ENCODE results near the gene TDRD7. TPM values are rescaled to one million over a fixed set of nuclear protein-coding genes. Genes with fewer than 3 reads are reported as not detected.
A peak's percentile ranks its signal among the peaks of the same experiment; 100 is the strongest.

TDRD7 gene
- total and polyA plus RNA-seq, 2 donors (not counting 1 experiment from before 2014, with no cell fraction given) = 11.5 to 19.7 TPM

DNA sequence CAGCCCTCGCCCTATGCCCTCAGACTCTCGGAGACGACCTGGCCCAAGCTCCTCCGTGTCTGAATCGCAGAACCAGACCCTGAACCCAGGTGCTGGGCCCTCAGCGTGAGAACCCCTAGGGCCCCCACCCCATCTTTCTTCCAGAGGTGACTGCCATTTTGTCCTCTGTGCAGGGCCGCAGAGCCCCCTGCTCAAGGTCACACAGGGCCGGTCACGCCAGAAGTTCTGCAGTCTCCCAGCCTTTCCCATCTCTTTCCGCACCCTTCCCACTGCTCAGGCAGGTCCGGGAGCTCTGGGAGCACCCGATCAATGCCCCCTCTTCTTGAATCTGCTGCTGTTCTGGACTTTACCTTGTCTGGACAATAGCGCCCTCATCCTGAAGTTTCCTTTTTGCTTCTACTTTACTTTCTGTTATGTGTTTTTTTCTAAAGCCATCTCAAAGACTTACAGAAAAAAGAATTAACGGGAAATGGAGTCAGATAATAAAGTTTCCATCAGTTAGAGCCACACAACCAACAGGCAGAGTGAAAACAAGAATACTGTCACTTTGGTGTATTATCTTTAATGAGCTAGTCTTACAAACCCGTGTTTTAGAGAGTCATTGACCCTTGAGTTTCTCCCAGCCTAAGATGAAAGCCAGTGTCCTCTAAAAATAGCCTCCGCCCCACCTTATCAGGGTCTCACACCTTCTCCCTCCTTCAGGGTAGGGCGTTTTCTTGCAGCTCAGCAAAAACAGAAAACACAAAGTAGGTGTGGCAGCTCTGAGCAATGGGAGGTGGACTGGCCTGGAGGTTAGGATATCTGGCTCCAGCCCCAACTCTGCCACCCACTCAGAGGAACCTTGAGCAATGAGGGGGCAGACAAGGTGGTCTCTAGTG is 91.3 kb downstream of the TDRD7 start:
- ATAC-seq (ENCODE audit: low read depth) (no peak), DNase-seq (no peak)
- peak overlapping the region in 1 of 5 experiments; percentile 60 for H3K4me3 ChIP-seq (ENCODE audit: control extremely low read depth in 1 of 5, extremely low read depth in 1 of 5, insufficient read depth in 1 of 5, low read depth in 2 of 5, low read length in 4 of 5)
- H3K9ac ChIP-seq (ENCODE audit: low read length) = no peak overlapping the region
- Mint-ChIP-seq H3K27ac (no peak overlapping the region), H3K4me1 (peaks cover 21% of the 10 kb centered on the region), H3K9me3 (ENCODE audit: insufficient read depth) (no peaks in the 10 kb centered on the region), H3K4me3 (peak overlapping the region; percentile 85), H3K27me3 (peaks cover 37% of the 10 kb centered on the region)
- TF ChIP-seq, protein P1, sequence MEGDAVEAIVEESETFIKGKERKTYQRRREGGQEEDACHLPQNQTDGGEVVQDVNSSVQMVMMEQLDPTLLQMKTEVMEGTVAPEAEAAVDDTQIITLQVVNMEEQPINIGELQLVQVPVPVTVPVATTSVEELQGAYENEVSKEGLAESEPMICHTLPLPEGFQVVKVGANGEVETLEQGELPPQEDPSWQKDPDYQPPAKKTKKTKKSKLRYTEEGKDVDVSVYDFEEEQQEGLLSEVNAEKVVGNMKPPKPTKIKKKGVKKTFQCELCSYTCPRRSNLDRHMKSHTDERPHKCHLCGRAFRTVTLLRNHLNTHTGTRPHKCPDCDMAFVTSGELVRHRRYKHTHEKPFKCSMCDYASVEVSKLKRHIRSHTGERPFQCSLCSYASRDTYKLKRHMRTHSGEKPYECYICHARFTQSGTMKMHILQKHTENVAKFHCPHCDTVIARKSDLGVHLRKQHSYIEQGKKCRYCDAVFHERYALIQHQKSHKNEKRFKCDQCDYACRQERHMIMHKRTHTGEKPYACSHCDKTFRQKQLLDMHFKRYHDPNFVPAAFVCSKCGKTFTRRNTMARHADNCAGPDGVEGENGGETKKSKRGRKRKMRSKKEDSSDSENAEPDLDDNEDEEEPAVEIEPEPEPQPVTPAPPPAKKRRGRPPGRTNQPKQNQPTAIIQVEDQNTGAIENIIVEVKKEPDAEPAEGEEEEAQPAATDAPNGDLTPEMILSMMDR (IDR thresholded peaks at IDR 0.05) = no peak
- TF ChIP-seq EZH2 (IDR thresholded peaks at IDR 0.05; ENCODE audit: borderline replicate concordance, insufficient read depth, low read depth, low read length, poor library complexity, severe bottlenecking) = no peak
- peak overlapping the region; percentile 58 for H2AFZ ChIP-seq (ENCODE audit: insufficient read depth, low read depth, low read length, poor library complexity, severe bottlenecking)
- H3K4me1 ChIP-seq (ENCODE audit: control insufficient read depth in 2 of 2, insufficient read depth in 2 of 2, low read length in 2 of 2) = peaks cover 16 to 20% of the 10 kb centered on the region in 2 donors
- ChIA-PET POLR2A (no interaction called here), CTCF (interaction anchor here (1.0 to 1.3 kb wide), 2 partner anchors 22 to 92 kb away, joined by 3 to 4 read pairs; no protein-coding TSS in a partner anchor)
- intact Hi-C loops (cut with micrococcal nuclease) = no loop called here
- WGBS (ENCODE audit: insufficient coverage) = 37% methylated on average over 13 of the region's 17 CpGs
- H3K27ac ChIP-seq (ENCODE audit: low read length in 2 of 2) = no peak overlapping the region
- H3K4me2 ChIP-seq (replicated peaks; ENCODE audit: low read depth, low read length, poor library complexity, severe bottlenecking) = peak overlapping the region; percentile 94
- H3K79me2 ChIP-seq (ENCODE audit: control insufficient read depth, insufficient read depth, low read length) = no peaks in the 10 kb centered on the region
- peaks cover 0 to 5% (median 0%) of the 10 kb centered on the region in 3 donors for H3K9me3 ChIP-seq (ENCODE audit: control extremely low read depth in 1 of 3, control insufficient read depth in 2 of 3, insufficient read depth in 1 of 3, low read length in 2 of 3)
- H3K36me3 ChIP-seq (replicated peaks in 1 of 2; ENCODE audit: control extremely low read depth in 1 of 2, control insufficient read depth in 1 of 2, extremely low read depth in 1 of 2, insufficient read depth in 2 of 2, low read length in 1 of 2) = no peaks in the 10 kb centered on the region
- peaks cover 0 to 48% (median 24%) of the 10 kb centered on the region in 4 experiments for H3K27me3 ChIP-seq (replicated peaks in 1 of 4; ENCODE audit: control extremely low read depth in 1 of 4, control insufficient read depth in 3 of 4, insufficient read depth in 4 of 4, low read length in 3 of 4)
- H4K20me1 ChIP-seq (ENCODE audit: control insufficient read depth, insufficient read depth, low read length, poor library complexity, severe bottlenecking) = no peaks in the 10 kb centered on the region

DNA sequence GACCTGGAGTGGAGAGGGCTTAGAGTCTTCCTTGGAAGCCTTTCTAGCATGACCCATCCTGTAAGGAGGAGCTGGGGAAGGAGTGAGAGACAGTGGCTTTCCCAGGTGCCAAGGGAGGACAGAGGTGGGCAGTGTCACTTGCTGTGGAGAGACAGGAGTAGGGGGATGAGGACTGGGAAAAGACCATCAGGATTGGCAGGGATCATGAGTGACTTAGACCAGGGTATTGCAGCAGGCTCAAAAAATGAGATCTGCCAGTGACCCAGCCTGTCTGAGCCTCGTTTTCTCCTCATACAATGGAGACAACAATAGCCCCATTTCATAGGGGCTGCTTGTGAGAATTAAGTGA is 91.9 kb downstream of the TDRD7 start:
- H3K4me3 Mint-ChIP-seq = no peak overlapping the region
- intact Hi-C loops (cut with micrococcal nuclease) = no loop called here
- CTCF ChIA-PET = no interaction called here
- Histone ChIP-seq H3K79me2 (ENCODE audit: control insufficient read depth, insufficient read depth, low read length) (no peaks in the 10 kb centered on the region), H3K9me3 (ENCODE audit: control extremely low read depth in 1 of 3, control insufficient read depth in 2 of 3, insufficient read depth in 1 of 3, low read length in 2 of 3) (peaks cover 0 to 4% (median 0%) of the 10 kb centered on the region in 3 donors), H3K4me1 (ENCODE audit: control insufficient read depth in 2 of 2, insufficient read depth in 2 of 2, low read length in 2 of 2) (peaks cover 16 to 20% of the 10 kb centered on the region in 2 donors), H3K9ac (ENCODE audit: low read length) (no peak overlapping the region), H3K4me2 (replicated peaks; ENCODE audit: low read depth, low read length, poor library complexity, severe bottlenecking) (no peak overlapping the region), H3K4me3 (ENCODE audit: control extremely low read depth in 1 of 5, extremely low read depth in 1 of 5, insufficient read depth in 1 of 5, low read depth in 2 of 5, low read length in 4 of 5) (no peak overlapping the region), H2AFZ (ENCODE audit: insufficient read depth, low read depth, low read length, poor library complexity, severe bottlenecking) (no peak overlapping the region), H4K20me1 (ENCODE audit: control insufficient read depth, insufficient read depth, low read length, poor library complexity, severe bottlenecking) (no peaks in the 10 kb centered on the region), H3K27ac (ENCODE audit: low read length in 2 of 2) (no peak overlapping the region), H3K27me3 (replicated peaks in 1 of 4; ENCODE audit: control extremely low read depth in 1 of 4, control insufficient read depth in 3 of 4, insufficient read depth in 4 of 4, low read length in 3 of 4) (peaks cover 0 to 48% (median 24%) of the 10 kb centered on the region in 4 experiments), H3K36me3 (replicated peaks in 1 of 2; ENCODE audit: control extremely low read depth in 1 of 2, control insufficient read depth in 1 of 2, extremely low read depth in 1 of 2, insufficient read depth in 2 of 2, low read length in 1 of 2) (no peaks in the 10 kb centered on the region)
- no peaks in the 10 kb centered on the region for H3K9me3 Mint-ChIP-seq (ENCODE audit: insufficient read depth)
- DNase-seq (no peak), ATAC-seq (ENCODE audit: low read depth) (no peak)
- H3K27ac Mint-ChIP-seq = no peak overlapping the region
- H3K4me1 Mint-ChIP-seq = peaks cover 21% of the 10 kb centered on the region
- POLR2A ChIA-PET = no interaction called here
- TF ChIP-seq, protein P1 (IDR thresholded peaks at IDR 0.05) = no peak
- TF ChIP-seq EZH2 (IDR thresholded peaks at IDR 0.05; ENCODE audit: borderline replicate concordance, insufficient read depth, low read depth, low read length, poor library complexity, severe bottlenecking) = no peak
- H3K27me3 Mint-ChIP-seq = peaks cover 41% of the 10 kb centered on the region
- no CpG with 5 or more reads among the region's 1 CpG for WGBS (ENCODE audit: insufficient coverage)

All from B cell (primary cell).